ENCODE measurements around the gene CALML6. TPM values are rescaled to one million over a fixed set of nuclear protein-coding genes. Genes with fewer than 3 reads are reported as not detected.

CALML6 gene
- total RNA-seq, 2 experiments from 2014 or later = 0.54 to 5.1 TPM

DNA sequence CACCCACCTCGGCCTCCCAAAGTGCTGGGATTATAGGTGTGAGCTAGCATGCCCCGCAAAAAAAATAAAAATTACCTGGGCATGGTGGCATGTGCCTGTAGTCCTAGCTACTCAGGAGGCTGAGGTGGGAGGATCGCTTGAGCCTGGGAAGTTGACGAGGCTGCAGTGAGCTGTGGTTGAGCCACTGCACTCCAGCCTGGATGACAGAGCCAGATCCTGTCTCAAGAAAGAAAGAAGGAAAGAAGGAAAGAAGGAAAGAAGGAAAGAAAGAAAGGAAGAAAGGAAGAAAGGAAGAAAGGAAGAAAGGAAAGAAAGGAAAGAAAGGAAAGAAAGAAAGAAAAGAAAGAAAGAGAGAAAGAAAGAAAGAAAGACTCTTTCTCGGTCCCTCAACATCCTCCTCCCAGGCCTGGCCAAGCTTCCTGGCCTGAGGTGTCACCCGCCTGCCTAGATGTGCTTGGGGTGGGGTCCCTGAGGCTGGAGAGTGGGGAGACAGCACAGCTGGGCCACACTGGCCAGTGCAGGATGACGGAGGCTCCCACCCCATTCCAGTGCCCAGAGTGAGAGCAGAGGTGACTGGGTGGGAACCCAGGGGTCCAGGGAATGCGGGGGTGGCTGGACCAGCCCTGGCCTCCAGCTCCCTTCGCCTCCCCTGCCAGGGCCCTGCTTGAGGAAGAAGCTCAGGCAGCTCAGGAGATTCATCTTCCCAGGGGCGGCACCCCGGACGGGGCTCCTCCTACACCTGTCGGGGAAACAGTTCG lies 14.0 kb upstream of the CALML6 start:
- DNase-seq (ENCODE audit: low spot score) = no peak
- H3K4me1 ChIP-seq (ENCODE audit: insufficient read depth, low read length, poor library complexity, severe bottlenecking) = peaks cover 53% of the 10 kb centered on the region
- no peaks in the 10 kb centered on the region for H3K36me3 ChIP-seq (ENCODE audit: insufficient read depth, low read length)
- CTCF ChIA-PET (ENCODE audit: unreplicated experiment) = interaction anchor here (0.6 kb wide), 1 partner anchor 952 kb away, joined by 3 read pairs; no protein-coding TSS in a partner anchor
- no peak overlapping the region for H3K27ac ChIP-seq (ENCODE audit: low read depth, low read length, poor library complexity, severe bottlenecking)
- POLR2A ChIA-PET = interaction anchor here (0.5 to 0.6 kb wide), 3 partner anchors 8 to 40 kb away, joined by 3 to 5 read pairs (median 3); no protein-coding TSS in a partner anchor
- intact Hi-C loops (cut with micrococcal nuclease; ENCODE audit: unreplicated experiment) = no loop called here
- H2AFZ ChIP-seq (ENCODE audit: low read length) = no peak overlapping the region
- H3K4me3 ChIP-seq (ENCODE audit: low read depth, low read length, poor library complexity, severe bottlenecking) = no peak overlapping the region
- BruUV-seq (replicated peaks) = no TSS peak
- no peaks in the 10 kb centered on the region for H3K9me3 ChIP-seq (ENCODE audit: low read length)
- no peak for TF ChIP-seq EZH2phosphoT487 (IDR thresholded peaks at IDR 0.05; ENCODE audit: borderline replicate concordance, low read depth, low read length)
- TF ChIP-seq, protein P1, sequence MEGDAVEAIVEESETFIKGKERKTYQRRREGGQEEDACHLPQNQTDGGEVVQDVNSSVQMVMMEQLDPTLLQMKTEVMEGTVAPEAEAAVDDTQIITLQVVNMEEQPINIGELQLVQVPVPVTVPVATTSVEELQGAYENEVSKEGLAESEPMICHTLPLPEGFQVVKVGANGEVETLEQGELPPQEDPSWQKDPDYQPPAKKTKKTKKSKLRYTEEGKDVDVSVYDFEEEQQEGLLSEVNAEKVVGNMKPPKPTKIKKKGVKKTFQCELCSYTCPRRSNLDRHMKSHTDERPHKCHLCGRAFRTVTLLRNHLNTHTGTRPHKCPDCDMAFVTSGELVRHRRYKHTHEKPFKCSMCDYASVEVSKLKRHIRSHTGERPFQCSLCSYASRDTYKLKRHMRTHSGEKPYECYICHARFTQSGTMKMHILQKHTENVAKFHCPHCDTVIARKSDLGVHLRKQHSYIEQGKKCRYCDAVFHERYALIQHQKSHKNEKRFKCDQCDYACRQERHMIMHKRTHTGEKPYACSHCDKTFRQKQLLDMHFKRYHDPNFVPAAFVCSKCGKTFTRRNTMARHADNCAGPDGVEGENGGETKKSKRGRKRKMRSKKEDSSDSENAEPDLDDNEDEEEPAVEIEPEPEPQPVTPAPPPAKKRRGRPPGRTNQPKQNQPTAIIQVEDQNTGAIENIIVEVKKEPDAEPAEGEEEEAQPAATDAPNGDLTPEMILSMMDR (conservative IDR thresholded peaks at IDR 0.05; ENCODE audit: low read length) = no peak
- H3K79me2 ChIP-seq (ENCODE audit: insufficient read depth, low read depth, low read length) = no peaks in the 10 kb centered on the region
- no peak overlapping the region for H3K4me2 ChIP-seq (ENCODE audit: low read length)
- H4K20me1 ChIP-seq (ENCODE audit: insufficient read depth, low read length) = no peaks in the 10 kb centered on the region
- H3K9me2 ChIP-seq (ENCODE audit: insufficient read depth, low read length) = no peaks in the 10 kb centered on the region

DNA sequence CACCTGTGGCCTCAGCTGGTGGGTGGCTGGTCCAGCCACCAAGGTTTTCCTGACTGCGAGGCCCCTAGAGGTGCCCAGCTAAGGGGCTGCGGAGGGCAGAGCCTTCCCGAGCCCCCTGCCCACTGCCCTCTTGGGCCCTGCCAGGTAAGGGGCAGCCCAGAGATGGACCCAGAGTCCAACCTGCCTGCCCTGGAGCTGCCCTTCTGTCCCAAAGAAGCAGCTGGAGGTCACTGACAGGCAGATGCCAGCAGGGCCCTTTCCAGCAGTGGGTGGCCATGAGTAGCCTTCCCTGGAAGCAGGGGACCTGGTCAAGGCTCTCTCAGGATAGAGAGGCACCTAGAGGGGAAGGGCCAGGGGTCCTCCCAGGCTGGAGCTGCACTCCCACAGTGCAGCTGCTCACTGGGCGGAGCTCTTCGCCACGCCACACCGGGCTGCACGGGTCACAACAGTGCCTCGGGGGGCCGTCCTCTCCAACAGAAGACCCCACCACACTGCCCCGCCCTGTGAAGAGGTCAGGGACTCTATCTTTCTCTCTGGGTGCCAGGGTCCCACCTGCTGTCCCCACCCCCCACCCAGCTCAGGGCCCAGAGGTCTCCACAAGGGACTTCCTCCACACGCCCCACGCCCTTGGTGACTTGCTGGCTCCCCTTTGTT lies 13.3 kb upstream of the CALML6 start:
- no peak overlapping the region for H3K27ac ChIP-seq (ENCODE audit: low read depth, low read length, poor library complexity, severe bottlenecking)
- H3K79me2 ChIP-seq (ENCODE audit: insufficient read depth, low read depth, low read length) = no peaks in the 10 kb centered on the region
- no peaks in the 10 kb centered on the region for H3K36me3 ChIP-seq (ENCODE audit: insufficient read depth, low read length)
- DNase-seq (ENCODE audit: low spot score) = no peak
- H3K9me2 ChIP-seq (ENCODE audit: insufficient read depth, low read length) = no peaks in the 10 kb centered on the region
- no peak for TF ChIP-seq EZH2phosphoT487 (IDR thresholded peaks at IDR 0.05; ENCODE audit: borderline replicate concordance, low read depth, low read length)
- TF ChIP-seq, protein P1 (conservative IDR thresholded peaks at IDR 0.05; ENCODE audit: low read length) = no peak
- POLR2A ChIA-PET = interaction anchor here (0.6 kb wide), 1 partner anchor 41 kb away, joined by 5 read pairs; no protein-coding TSS in a partner anchor
- no peak overlapping the region for H2AFZ ChIP-seq (ENCODE audit: low read length)
- peaks cover 53% of the 10 kb centered on the region for H3K4me1 ChIP-seq (ENCODE audit: insufficient read depth, low read length, poor library complexity, severe bottlenecking)
- BruUV-seq (replicated peaks) = no TSS peak
- no peaks in the 10 kb centered on the region for H3K9me3 ChIP-seq (ENCODE audit: low read length)
- CTCF ChIA-PET (ENCODE audit: unreplicated experiment) = interaction anchor here (0.6 kb wide), 1 partner anchor 952 kb away, joined by 3 read pairs; no protein-coding TSS in a partner anchor
- no peak overlapping the region for H3K4me3 ChIP-seq (ENCODE audit: low read depth, low read length, poor library complexity, severe bottlenecking)
- no peak overlapping the region for H3K4me2 ChIP-seq (ENCODE audit: low read length)
- intact Hi-C loops (cut with micrococcal nuclease; ENCODE audit: unreplicated experiment) = no loop called here
- H4K20me1 ChIP-seq (ENCODE audit: insufficient read depth, low read length) = no peaks in the 10 kb centered on the region

Measured in OCI-LY7 (cell line).